ENCODE data around the gene ACKR2.

ACKR2 gene

GRCh38 chr3:42844815-42845214 is 35.6 kb downstream of the ACKR2 start:
- no peak overlapping the region for H3K4me3 ChIP-seq (ENCODE audit: low read depth in 1 of 2, low read length in 2 of 2)
- H3K9ac ChIP-seq (ENCODE audit: low read depth, low read length) = no peak overlapping the region
- H3K4me1 ChIP-seq (ENCODE audit: insufficient read depth, low read length) = no peaks in the 10 kb centered on the region
- H3K79me2 ChIP-seq (ENCODE audit: insufficient read depth, low read length) = no peaks in the 10 kb centered on the region
- ATAC-seq (ENCODE audit: insufficient read depth, low read depth) (no peak), DNase-seq (no peak)
- H3K36me3 ChIP-seq (ENCODE audit: insufficient read depth, low read length) = no peaks in the 10 kb centered on the region
- H3K9me3 ChIP-seq (ENCODE audit: insufficient read depth, low read length, severe bottlenecking) = no peaks in the 10 kb centered on the region
- no peaks in the 10 kb centered on the region for H4K20me1 ChIP-seq (ENCODE audit: insufficient read depth, low read length)
- no peak overlapping the region for H2AFZ ChIP-seq (ENCODE audit: low read depth, low read length)
- no peak for TF ChIP-seq EZH2 (IDR thresholded peaks at IDR 0.05; ENCODE audit: borderline replicate concordance, low read depth, low read length, severe bottlenecking)
- no peak for TF ChIP-seq CTCF (IDR thresholded peaks at IDR 0.05; ENCODE audit: borderline replicate concordance, extremely low read depth, low read length, poor library complexity, severe bottlenecking)
- H3K27ac ChIP-seq (ENCODE audit: low read length) = no peak overlapping the region
- H3K4me2 ChIP-seq (ENCODE audit: insufficient read depth, low read length) = no peak overlapping the region
- peaks cover 12% of the 10 kb centered on the region for H3K27me3 ChIP-seq (ENCODE audit: insufficient read depth, low read length, poor library complexity)

GRCh38 chr3:42846685-42847522 is 37.7 kb downstream of the ACKR2 start:
- Histone ChIP-seq H3K79me2 (ENCODE audit: insufficient read depth, low read length) (no peaks in the 10 kb centered on the region), H3K4me1 (ENCODE audit: insufficient read depth, low read length) (no peaks in the 10 kb centered on the region), H3K36me3 (ENCODE audit: insufficient read depth, low read length) (no peaks in the 10 kb centered on the region), H3K27me3 (ENCODE audit: insufficient read depth, low read length, poor library complexity) (peaks cover 13% of the 10 kb centered on the region), H3K9ac (ENCODE audit: low read depth, low read length) (no peak overlapping the region), H3K4me2 (ENCODE audit: insufficient read depth, low read length) (no peak overlapping the region), H2AFZ (ENCODE audit: low read depth, low read length) (no peak overlapping the region), H3K27ac (ENCODE audit: low read length) (no peak overlapping the region), H3K9me3 (ENCODE audit: insufficient read depth, low read length, severe bottlenecking) (no peaks in the 10 kb centered on the region), H3K4me3 (ENCODE audit: low read depth in 1 of 2, low read length in 2 of 2) (no peak overlapping the region), H4K20me1 (ENCODE audit: insufficient read depth, low read length) (no peaks in the 10 kb centered on the region)
- TF ChIP-seq EZH2 (IDR thresholded peaks at IDR 0.05; ENCODE audit: borderline replicate concordance, low read depth, low read length, severe bottlenecking) = no peak
- TF ChIP-seq CTCF (IDR thresholded peaks at IDR 0.05; ENCODE audit: borderline replicate concordance, extremely low read depth, low read length, poor library complexity, severe bottlenecking) = no peak
- DNase-seq = no peak
- no peak for ATAC-seq (ENCODE audit: insufficient read depth, low read depth)

- no peaks in the 10 kb centered on the region for H4K20me1 ChIP-seq (ENCODE audit: insufficient read depth, low read length)
- peaks cover 16% of the 10 kb centered on the region for H3K27me3 ChIP-seq (ENCODE audit: insufficient read depth, low read length, poor library complexity)
- no peaks in the 10 kb centered on the region for H3K36me3 ChIP-seq (ENCODE audit: insufficient read depth, low read length)
- DNase-seq (no peak), ATAC-seq (ENCODE audit: insufficient read depth, low read depth) (no peak)
- no peak overlapping the region for H3K4me2 ChIP-seq (ENCODE audit: insufficient read depth, low read length)
- H3K79me2 ChIP-seq (ENCODE audit: insufficient read depth, low read length) = no peaks in the 10 kb centered on the region
- no peak overlapping the region for H2AFZ ChIP-seq (ENCODE audit: low read depth, low read length)
- no peak overlapping the region for H3K9ac ChIP-seq (ENCODE audit: low read depth, low read length)
- H3K27ac ChIP-seq (ENCODE audit: low read length) = no peak overlapping the region
- no peak overlapping the region for H3K4me3 ChIP-seq (ENCODE audit: low read depth in 1 of 2, low read length in 2 of 2)
- no peaks in the 10 kb centered on the region for H3K4me1 ChIP-seq (ENCODE audit: insufficient read depth, low read length)
- TF ChIP-seq CTCF (IDR thresholded peaks at IDR 0.05; ENCODE audit: borderline replicate concordance, extremely low read depth, low read length, poor library complexity, severe bottlenecking) (no peak), EZH2 (IDR thresholded peaks at IDR 0.05; ENCODE audit: borderline replicate concordance, low read depth, low read length, severe bottlenecking) (no peak)
- no peaks in the 10 kb centered on the region for H3K9me3 ChIP-seq (ENCODE audit: insufficient read depth, low read length, severe bottlenecking)
Observed at GRCh38 chr3:42847731-42848130, 38.5 kb downstream of the ACKR2 start.

Data from DND-41 (cell line).